Spleen (tissue), 7 donors: ENCODE data around the gene TRAF5.

Source experiments
- CTCF ChIP-seq, 11 experiments: fragments of 200-600 bp in 7 of 11; fragments of 450-650 bp in 4 of 11; sonication (generic) in 4 of 11; IDR thresholded peaks in 8 of 11; conservative IDR thresholded peaks in 3 of 11; 1 replicate in 7 of 11; 2 replicates in 4 of 11; pipeline versions ENCODE4 v1.4.0 to v1.8.0; 2016 to 2021; ENCODE audit warnings: antibody characterized with exemption in 11 of 11, inconsistent platforms in 4 of 11, mild to moderate bottlenecking in 1 of 11
- POLR2A ChIP-seq, 3 donors: fragments of 450-650 bp; IDR thresholded peaks; one replicate each; pipeline ENCODE4 v1.5.1; 2017; ENCODE audit warnings: antibody characterized with exemption in 3 of 3, mild to moderate bottlenecking in 1 of 3
- POLR2AphosphoS5 ChIP-seq, 3 donors: sonication (generic); formaldehyde crosslinking; IDR thresholded peaks; one replicate each; pipeline ENCODE4 v1.5.1; 2017; ENCODE audit warnings: antibody characterized with exemption in 3 of 3
- donor health status: DM: no; HTN: no; CAD: no; lungs with moderate emphysema.
- donor health status: DM: no; HTN: no; CAD: no.
- donor health status: DM: no; HTN: no; CAD: no.

GRCh38 chr1:211285196-211285595, 41.4 kb upstream of the TRAF5 start:
- TF ChIP-seq CTCF (IDR thresholded peaks at IDR 0.05 in 8 of 11, conservative IDR thresholded peaks at IDR 0.05 in 3 of 11) = no peak
- TF ChIP-seq POLR2A (IDR thresholded peaks at IDR 0.05) = no peak
- no peak for TF ChIP-seq POLR2AphosphoS5 (IDR thresholded peaks at IDR 0.05)
